Measurements from ENCODE around the gene ZCCHC8.

DNA sequence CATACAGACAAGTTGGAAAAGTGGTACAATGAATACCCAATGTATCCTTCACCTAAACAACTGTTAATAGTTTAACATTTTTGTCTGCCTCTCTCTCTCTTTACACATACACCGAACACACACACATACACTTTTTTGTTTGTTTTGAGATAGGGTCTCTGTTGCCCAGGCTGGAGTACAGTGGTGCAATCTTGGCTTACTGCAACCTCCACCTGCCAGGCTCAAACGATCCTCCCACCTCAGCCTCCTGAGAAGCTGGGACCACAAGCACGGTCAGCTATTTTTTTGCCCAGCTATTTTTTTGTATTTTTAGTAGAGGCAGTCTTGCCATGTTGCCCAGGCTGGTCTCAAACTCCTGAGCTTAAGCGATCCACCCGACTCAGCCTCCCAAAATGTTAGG lies 16.8 kb downstream of the ZCCHC8 start:
- TF ChIP-seq CTCF (IDR thresholded peaks at IDR 0.05) (no peak), POLR2A (IDR thresholded peaks at IDR 0.05) (no peak)

Data from esophagus squamous epithelium (tissue), 4 donors.